ENCODE data around the gene NOXA1.
"Not testable (repeated sequence)": the region's sequence is repeated elsewhere in the genome, so short reads cannot be mapped to it uniquely, and the experiment has no call there.

NOXA1 gene, protein sequence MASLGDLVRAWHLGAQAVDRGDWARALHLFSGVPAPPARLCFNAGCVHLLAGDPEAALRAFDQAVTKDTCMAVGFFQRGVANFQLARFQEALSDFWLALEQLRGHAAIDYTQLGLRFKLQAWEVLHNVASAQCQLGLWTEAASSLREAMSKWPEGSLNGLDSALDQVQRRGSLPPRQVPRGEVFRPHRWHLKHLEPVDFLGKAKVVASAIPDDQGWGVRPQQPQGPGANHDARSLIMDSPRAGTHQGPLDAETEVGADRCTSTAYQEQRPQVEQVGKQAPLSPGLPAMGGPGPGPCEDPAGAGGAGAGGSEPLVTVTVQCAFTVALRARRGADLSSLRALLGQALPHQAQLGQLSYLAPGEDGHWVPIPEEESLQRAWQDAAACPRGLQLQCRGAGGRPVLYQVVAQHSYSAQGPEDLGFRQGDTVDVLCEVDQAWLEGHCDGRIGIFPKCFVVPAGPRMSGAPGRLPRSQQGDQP

DNA sequence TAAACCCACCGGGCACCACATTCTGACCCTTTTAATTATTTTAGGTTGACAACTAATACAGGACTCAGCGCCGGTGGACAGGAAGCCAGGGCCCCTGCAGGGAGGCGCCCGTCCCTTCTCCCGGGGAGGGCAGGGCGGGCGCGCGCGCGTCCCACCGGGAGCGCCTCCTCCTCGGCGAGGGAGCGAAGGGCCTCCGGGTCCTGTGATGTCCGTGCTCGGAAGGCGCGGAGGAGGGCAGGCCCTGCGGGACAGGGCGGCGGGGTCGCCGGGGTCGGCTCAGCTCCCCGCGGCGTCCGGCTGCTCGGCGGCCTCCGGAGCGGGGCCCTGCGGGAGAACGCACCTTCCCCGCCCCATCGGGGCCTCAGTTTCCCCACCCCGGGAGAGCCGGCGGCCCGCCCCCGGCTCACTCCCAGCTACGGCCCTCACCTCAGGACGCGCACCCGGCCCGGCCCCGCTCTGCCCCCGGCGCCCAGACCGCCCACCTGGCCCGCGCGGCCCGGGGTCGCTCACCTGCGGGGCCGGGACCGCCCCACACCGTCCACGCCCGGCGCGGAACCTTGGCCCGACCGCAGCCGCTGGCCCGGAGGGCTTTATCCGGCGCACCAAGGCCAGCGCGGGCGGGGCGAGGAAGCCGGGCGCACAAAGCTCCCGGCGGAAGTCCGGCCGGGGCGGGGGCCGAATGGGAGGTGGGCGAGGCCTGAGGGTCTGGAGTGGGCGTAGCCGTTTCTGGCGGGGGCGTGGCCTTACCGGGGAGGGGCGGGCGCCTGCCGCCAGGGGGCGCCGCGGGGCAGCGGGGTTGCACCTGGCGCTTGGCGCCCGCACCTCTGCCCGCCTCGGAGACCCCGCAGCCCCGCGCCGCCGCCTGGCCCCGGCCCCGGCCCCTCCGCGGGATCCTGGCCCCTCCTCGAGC, at the start of gene NOXA1, which contains the start of gene EXD3:
Gene NOXA1, plus strand, starts transcription at position 790 of the 910 bp plus-strand sequence. CDS start 137 bp downstream, outside the sequence.
Gene EXD3, minus strand, starts transcription at position 559 of the 910 bp plus-strand sequence. CDS start 27,805 bp downstream, outside the sequence.
- DNase-seq = peak; percentile 93 to 95

DNA sequence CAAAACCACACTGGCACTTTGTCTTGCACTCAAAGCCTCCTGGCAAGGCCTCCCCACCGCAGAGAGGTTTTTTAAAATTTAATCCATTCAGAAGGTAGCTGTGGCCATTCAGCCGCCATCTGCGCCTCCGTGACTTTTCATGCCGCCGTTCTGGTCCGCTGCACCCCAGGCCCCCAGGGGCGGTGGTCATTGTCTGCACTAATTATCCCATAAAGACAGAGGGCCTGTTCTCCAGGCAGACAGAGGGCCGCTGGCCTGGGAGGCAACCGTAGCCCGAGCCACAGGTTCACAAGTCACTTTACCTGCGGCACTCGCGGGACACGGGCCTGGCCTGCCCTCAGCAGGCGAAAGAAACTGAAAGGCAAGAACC, 49.6 kb upstream of the NOXA1 start:
- no peak for DNase-seq

DNA sequence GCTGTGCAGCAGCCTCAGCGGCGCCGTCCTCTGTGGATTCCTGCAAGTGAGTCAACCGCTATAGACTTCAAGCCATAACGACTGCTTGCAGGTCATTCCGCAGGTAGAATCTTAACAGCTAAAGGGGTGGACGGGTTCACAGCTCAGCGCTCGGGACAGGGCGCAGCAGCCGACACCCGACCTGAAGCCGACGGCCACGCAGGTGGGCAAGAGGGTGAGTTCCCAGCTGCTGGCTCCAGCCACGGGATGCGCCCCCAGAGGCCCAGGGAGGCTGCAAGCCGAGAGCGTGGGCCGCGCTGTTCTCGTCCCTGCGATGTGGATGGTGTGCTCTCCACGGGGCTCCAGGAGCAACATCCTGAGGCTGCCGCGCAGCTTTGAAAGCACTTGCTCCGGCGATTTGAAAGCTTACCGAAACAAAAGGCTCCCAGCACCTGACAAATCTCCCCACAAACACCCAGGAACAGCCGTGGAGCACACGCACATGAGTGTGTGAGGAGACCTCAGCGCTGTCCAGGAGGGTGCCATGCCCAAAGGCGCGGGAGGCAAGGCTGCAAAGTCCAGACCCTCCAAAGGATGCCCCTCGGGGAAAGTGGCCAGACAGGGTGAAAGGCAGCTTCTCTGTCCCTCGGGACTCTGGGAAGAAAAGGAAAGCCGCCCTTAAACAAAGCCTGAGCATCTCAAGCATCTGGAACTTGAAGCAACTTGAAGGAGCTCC, 48.9 kb upstream of the NOXA1 start:
- DNase-seq = no peak

DNA sequence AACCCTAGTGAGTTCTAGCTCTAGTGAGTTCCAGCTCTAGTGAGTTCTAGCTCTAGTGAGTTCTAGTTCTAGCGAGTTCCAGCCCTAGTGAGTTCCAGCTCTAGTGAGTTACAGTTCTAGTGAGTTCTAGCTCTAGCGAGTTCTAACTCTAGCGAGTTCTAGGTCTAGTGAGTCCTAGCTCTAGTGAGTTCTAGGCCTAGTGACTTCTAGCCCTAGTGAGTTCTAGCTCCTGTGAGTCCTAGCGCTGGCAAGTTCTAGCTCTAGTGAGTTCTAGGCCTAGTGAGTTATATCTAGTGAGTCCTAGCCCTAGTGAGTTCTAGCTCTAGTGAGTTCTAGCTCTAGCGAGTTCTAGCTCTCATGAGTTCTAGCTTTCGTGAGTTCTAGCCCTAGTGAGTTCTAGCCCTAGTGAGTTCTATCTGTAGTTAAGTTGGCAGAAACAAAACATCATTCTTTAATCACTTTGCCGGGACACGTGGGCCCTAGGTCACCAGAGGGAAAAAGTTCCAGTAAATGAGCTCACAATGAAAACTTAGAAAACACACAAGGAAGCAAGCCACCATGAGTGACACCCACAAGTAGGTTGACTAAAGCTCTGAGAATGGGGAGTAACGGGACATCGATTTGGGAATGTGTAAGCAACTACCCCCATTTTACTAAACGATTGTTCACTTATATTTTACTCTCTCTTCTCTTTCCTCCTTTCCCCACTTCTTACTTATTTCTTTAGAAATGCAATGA, 47.7 kb upstream of the NOXA1 start:
- no peak for DNase-seq

DNA sequence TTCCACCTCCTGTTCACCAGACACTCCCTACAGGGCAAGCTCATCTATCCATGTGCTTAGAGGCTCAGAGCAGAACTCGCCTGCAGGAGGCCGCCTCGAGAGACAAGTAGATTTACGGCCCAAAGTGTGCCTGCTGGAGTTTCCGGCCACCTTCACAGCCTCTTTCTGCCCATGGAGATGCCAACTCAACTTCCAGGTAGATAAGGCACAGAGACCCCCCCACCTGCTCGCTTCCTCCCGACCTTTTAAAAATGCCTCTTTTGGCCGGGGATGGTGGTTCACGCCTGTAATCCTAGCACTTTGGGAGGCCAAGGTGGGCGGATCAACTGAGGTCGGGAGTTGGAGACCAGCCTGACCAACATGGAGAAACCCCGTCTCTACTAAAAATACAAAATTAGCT, 46.8 kb upstream of the NOXA1 start:
- DNase-seq = no peak

DNA sequence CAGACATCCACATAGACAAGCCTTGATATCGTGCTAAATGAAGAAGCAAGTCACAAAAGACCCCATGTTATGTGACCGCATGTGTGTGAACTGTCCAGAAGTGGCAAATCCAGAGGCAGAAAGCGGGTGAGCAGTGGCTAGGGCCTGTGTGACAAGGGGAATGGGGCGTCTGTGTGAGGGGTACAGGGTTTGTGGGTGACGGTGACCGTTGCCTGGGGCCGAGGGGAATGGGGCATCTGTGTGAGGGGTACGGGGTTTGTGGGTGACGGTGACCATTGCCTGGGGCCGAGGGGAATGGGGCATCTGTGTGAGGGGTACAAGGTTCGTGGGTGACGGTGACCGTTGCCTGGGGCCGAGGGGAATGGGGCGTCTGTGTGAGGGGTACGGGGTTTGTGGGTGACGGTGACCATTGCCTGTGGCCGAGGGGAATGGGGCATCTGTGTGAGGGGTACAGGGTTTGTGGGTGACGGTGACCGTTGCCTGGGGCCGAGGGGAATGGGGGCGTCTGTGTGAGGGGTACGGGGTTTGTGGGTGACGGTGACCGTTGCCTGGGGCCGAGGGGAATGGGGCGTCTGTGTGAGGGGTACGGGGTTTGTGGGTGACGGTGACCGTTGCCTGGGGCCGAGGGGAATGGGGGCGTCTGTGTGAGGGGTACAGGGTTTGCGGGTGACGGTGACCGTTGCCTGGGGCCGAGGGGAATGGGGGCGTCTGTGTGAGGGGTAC, 44.3 kb upstream of the NOXA1 start:
- DNase-seq = not testable (repeated sequence)

DNA sequence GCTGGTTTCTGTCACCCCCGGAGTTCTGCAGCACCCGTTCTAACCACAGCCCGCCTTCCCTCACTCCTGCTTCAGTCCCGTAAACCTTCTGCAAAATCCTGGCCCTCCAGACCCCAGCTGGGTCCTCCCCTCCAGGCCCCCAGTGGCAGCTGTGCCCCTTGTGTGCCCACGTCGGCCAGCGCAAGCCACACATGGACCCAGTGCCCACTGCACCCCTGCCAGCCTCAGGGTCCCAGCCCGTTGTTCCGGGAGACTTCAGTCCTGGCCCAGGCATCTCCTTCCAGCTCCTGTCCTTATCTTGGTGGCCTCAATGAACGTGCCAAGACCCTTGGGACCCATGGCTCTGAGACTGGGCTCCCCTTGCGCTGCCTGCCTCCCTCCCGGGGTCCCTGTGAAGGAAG, 43.4 kb upstream of the NOXA1 start:
- DNase-seq = no peak

DNA sequence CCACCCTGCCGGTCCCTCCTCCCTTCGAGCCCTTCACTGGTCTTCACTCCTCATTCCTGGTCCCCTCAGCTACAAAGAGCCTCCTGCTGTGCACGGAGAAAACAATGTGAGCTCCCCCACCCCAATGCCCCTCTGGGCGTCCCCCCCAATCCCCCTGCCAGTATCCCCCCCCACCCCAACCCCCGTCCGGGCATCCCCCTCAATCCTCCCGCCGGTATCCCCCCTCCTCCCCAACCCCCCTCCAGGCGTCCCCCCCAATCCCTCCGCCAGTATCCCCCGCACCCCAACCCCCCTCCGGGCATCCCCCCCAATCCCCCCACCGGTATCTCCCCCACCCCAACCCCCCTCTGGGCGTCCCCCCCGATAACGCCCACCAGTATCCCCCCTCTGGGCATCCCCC, 43.0 kb upstream of the NOXA1 start:
- no peak for DNase-seq

DNA sequence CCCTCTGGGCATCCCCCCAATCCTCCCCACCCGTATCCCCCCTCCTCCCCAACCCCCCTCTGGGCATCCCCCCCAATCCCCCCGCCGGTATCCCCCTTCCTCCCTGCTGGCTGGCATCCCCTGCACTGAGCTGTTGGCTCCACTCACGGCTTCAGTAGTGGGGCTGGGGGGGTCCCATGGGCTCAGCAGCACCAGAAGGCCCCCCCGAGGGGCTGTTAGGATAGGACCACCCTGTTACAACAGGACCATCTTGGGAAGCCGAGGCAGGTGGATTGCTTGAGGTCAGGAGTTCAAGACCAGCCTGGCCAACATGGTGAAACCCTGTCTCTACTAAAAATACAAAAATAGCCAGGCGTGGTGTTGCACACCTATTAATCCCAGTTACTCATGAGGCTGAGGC, 42.6 kb upstream of the NOXA1 start:
- DNase-seq = no peak

DNA sequence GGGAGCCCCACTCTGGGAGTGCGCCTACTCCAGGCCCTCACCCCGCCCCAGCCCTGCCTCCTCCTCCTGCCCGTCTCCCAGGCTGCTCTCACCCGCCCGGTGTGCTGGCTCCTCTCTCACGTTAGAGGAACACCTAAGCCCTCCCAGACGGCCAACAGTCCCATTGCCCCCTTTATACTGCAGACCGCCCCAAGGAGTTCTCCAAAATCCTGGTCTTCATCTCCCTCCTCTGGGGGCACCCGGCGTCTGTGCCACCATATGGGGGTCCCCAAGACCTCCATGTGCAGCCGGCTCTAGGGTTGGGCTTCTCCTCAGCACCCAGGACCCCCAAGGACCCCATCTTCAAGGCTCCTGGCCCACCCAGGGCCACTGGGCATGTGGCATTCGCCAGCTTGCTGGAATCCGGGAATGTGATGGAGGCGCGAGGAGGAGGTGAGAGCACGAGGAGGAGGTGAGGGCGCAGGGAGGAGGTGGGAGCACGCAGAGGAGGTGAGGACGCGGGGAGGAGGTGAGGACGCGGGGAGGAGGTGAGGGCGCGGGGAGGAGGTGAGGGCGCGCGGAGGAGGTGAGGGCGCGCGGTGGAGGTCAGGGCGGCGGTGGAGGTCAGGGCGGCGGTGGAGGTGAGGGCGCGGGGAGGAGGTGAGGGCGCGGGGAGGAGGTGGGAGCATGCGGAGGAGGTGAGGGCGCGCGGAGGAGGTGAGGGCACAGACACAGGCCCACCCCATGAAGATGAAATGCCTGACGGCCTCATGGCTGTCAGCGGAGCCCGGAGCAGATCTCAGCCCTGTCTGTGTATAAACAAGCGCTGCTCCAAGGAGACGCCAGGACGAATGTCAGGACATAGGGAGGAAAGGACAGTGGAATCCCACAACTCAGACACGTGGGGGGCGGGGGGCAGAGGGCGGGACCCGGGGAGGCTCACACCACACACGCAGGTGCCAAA, 41.4 kb upstream of the NOXA1 start:
- DNase-seq = no peak

DNA sequence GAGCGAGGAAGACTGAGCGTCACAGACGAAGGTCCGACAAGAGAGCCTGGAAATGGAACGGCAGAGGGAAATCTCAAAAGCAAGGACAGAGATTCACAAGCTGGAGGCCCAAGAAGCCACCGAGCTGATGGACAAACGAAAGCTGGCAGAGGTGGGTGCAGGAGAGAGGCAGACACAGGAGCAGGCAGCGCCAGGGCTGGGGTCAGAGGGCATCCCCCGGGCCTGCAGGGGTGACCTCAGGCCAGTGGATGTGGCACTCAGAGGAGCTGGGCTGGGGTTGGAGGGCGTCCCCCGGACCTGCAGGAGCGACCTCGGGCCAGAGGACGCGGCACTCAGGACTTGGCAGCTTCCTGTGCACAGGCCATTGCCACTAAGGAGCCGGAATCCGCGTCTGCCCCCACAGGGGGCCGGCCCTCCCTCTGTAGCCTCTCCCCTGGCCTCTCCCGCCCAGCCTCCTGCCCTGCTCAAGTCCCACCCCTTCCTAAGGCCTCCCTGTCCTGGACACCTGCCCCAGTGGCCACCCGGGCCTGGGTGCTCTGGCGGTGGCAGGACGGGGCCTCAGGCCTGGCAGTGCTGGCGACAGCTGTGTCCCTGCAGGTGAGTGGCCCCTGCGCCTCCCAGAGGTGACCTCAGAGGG, 40.6 kb upstream of the NOXA1 start:
- no peak for DNase-seq

DNA sequence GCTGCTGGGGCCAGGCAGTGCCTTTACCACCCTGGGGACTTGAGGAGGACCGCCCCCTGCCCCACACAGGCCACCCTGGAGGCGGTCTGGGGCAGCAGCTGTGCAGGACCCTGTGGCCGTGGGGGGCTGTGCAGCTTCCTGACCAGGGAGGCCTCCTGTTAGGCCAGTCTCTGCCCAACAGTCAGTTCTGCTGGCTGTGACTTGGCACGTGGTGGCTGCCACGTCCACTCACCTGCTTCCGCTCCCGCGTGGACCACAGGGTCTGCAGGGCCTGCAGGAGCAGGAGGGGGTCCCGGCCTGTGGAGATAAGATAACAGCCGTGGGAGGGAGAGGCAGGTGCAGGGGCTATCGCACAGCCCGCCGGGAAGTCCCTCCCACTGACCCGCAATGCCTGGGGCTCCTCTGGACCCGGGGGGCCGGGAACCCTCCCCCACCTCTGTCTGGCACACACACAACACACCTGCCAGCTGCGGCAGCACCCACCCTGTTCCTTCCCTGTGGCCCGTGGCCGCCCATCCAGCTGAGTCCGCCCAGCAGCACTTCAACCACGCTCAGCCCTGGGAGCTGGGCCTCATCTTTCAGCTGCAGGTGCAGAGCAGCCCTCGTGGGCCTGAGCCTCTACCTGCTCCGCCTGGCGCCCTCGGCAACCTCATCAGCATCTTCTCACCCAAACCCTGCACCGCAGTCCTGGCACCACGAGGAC, 40.0 kb upstream of the NOXA1 start:
- no peak for DNase-seq

DNA sequence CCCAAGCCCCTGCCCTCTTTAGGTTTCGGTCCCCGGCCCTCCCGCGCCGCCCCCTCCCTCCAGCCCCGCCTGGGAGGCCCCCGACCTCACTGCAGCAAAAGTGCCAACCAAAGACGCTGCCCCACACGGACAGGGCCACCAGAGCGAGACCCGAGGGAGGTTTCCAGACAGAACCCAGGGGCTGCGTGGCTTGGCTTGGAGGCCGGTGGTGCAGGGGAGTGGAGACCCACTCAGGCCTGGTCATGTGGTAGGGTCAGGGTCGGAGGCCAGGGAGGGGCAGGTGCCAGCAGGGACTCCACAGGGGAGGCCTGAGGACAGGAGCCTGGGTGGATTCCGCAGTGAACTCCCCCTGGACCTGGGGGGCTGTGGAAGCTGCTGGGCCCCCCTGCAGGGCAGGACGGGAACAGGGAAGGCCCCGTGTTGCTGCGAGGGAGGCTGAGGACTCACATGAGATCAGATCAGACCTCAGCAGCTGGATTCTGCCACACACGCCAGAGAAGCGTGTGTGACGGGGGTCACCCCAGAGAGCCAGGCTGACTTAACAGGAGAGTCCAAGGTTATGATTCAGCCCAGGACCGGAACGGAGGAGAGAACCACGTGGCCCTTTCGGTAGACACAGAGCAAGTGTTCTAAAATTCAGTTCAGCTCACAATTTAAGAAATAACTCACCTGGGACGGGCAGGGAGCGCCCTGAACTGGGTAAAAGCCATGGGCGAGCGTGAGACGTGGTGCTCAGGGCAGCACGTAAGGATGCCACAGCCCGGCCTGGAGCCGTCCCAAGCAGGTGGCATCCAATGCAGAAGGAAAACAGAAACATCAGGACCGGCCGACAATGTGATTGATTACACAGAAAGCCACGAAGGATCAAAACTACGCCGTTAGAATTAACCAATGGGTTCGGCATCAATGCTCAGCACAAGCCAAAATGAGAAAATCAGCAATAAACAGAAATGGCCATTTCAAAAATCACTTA, 39.1 kb upstream of the NOXA1 start:
- DNase-seq = no peak

DNA sequence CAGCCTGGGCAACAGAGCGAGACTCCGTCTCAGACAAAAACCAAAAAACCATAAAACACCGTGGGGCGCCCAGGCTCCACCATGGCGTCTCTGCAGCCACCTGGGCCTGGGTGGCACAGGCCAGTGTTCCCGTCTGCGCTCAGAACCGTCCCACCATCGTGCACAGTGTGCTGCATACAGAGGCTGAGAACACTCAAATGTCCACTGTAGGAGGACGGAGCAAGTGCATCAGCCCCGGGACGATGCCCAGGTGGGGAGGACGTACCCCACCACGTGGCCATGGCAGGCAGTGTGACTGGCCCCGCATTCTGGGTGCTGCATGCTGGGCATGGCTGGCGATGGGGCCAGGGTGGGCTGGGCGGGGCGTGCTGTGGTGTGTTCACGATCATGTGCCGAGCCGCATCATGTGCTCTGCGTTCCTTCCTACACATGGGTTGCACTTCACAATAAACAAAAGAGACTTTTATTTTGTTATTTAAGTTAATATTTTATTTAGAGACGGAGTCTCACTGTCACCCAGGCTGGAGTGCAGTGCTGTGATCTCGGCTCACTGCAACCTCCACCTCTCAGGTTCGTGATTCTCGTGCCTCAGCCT, 38.0 kb upstream of the NOXA1 start:
- DNase-seq = no peak

DNA sequence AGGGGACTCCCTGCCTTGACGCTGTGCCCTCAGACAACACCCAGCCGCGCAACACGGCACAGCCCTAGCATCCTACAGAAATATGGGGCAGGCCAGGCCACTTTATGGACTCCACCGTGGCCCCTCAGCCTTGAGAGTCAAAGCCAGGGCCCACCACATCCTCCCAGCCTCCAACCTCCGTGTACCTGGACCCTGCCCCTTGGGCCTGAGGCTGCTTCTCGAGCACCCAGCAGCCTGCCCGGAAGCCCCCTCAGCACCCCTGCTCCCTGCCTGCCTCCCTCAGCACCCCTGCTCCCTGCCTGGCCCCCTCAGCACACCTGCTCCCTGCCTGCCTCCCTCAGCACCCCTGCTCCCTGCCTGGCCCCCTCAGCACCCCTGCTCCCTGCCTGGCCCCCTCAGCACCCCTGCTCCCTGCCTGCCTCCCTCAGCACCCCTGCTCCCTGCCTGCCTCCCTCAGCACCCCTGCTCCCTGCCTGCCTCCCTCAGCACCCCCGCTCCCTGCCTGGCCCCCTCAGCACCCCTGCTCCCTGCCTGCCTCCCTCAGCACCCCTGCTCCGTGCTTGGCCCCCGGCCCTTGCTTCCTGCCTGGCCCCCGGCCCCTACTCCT, 36.6 kb upstream of the NOXA1 start:
- DNase-seq = not testable (repeated sequence)

DNA sequence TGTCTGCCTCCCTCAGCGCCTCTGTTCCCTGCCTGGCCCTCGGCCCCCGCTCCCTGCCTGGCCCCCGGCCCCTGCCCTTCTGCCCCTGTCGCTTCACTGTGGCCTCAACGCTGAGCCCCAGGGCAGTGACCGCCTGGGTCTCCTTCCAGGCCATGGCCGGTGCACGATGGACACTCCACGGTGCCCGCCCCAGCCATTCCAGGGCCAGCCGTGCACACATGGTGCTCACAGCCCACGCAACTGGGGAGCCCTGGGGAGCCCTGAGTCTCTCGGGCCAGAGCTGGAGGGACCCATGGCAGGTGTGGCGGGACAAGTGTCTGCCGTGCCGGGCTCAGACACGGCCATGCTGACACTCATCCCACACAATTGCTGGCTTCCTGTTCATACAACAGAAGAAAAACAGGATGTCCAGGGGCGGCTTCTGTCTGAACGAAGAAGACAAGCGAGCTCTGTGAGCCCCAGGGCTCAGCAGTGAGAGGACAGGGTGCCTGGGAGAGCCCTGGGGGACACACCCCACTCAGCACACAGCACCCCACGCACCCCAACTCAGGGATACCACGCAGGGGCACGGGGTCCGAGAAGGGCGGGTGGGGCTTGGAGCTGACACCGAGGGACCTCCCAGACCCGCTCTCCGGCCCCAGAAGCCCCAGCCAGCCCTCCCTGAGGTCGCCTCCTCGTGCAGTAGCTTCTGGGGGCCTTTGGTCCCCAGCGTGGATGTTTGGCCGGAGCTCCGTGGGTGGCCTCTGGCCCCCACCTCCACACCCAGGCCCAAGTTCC, 35.9 kb upstream of the NOXA1 start:
- peak; percentile 21 to 55 for DNase-seq
